ENCODE results near the gene SCN11A. TPM values are rescaled to one million over a fixed set of nuclear protein-coding genes. Genes with fewer than 3 reads are reported as not detected.

The SCN11A gene
- total RNA-seq: under 1 TPM; 0.08 to 0.11 TPM

DNA sequence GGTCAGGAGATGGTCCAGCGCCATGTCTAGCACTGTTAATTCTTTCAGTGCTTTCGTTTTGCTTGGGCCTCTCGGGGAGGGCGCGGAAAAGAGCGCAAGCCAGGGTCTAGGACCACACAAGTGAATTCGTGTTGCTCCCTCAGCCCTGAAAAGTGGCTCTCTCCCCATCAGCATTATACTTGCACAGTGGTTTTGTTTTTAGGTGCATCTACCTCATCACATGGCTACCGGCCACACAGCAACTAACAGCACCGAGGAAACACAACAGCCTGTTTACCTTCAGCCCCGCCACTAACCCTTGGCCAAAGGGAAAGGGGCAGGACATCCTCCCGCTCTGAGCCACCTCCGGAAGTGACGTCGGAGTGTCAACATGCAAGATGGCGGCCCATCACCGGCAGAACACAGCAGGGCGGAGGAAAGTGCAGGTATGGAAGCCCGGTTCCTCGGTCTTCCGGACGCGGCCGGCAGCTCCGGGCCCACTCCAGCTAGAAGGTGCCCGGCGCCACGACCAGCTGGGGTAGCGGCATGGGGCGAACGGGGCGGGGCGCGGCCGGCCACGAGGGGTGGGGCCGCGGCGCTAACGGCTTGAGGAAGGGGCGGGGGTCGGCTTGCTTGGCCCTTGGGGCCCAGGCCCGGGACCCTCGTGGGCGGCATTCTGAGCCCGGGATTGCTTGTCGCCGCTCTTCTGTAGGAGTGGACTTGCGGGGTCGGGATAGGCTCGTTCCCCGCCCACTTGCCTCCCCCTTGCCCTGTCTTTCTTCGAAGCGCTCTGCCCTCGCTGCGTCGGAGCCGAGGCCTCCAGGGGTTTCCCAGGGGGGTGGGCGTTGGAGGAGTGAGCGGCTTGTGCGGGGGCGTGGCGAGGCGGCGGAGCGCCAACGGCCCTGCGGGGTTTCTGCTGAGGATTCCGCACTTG is at the start of gene SCN11A, which contains the start of gene WDR48:
Gene SCN11A (minus strand): TSS at position 296 of the 913 bp plus-strand sequence. CDS start 101,582 bp downstream, outside the sequence.
Gene WDR48 (plus strand): TSS at position 368 of the 913 bp plus-strand sequence. CDS start 10 bp downstream, at position 378.
- Mint-ChIP-seq H3K36me3 (no peaks in the 10 kb centered on the region), H3K9me3 (no peaks in the 10 kb centered on the region), H3K4me1 (peaks cover 20% of the 10 kb centered on the region), H3K4me3 (peak within 1 kb of the TSS; percentile 92), H3K27ac (peak within 1 kb of the TSS; percentile 98), H3K27me3 (no peaks in the 10 kb centered on the region)
- POLR2A ChIA-PET: interaction anchor here (0.6 kb wide), 1 partner anchor 37 kb away, joined by 3 read pairs; no protein-coding TSS in a partner anchor
- DNase-seq (peak; percentile 87), ATAC-seq (ENCODE audit: low read depth) (peak; percentile 94)

DNA sequence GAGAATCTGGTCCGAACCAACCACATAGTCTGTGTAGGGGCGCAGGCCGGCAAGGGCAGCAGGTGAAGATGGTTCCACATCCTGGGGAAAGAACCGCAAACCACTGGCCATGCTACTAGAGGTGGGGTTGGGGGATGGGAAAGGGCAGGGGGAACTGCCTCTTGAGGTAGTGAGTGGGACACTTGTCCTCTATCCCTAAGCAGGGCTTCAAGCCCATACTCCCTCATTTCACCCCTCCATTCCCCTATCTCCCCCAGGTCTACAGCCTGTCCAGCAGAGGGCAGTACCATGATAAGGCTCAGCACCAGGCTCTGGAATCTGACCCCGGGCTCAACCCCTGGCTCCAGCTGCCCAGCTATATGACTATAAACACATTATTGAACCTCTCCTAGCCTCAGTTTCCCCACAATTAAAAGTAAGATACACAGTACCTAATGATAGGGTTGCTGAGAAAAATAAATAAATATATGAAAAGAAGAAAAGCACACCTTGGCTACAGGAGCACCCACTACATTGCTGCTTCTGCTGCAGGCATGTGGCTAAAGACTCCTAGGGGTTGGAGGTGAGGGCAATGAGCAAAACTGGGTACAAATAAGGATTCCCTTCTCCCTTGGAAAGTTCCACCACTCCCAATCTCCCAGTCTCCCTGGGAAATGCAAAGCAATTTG is 49.4 kb upstream of the SCN11A start:
- Mint-ChIP-seq H3K27ac (no peak overlapping the region), H3K4me1 (peaks cover 20% of the 10 kb centered on the region), H3K36me3 (peaks cover 1% of the 10 kb centered on the region), H3K9me3 (no peaks in the 10 kb centered on the region), H3K4me3 (no peak overlapping the region), H3K27me3 (peaks cover 5% of the 10 kb centered on the region)
- DNase-seq (no peak), ATAC-seq (ENCODE audit: low read depth) (peak; percentile 69)
- POLR2A ChIA-PET: no interaction called here

DNA sequence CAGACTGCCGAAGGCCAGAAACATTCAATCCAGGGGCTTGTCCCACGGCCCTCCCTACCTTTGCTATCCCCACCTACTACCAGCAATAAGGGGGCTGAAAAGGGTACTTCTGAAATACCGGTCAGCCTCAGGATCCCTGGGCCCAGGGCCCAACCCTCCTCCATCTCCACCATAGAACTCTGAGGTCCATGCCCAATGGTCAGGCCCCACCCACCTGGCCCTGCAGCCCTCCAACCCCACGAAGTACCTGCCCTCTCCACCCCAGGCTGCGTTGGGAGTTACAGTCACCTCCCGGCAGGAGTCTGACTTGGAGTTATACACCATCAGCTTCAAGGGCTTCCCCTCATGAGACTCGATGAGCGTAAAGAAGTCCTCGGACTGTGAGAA is 48.7 kb upstream of the SCN11A start:
- DNase-seq (no peak), ATAC-seq (ENCODE audit: low read depth) (no peak)
- Mint-ChIP-seq H3K36me3 (peaks cover 1% of the 10 kb centered on the region), H3K4me3 (no peak overlapping the region), H3K27ac (no peak overlapping the region), H3K4me1 (peaks cover 14% of the 10 kb centered on the region), H3K27me3 (no peaks in the 10 kb centered on the region), H3K9me3 (no peaks in the 10 kb centered on the region)
- POLR2A ChIA-PET: no interaction called here

DNA sequence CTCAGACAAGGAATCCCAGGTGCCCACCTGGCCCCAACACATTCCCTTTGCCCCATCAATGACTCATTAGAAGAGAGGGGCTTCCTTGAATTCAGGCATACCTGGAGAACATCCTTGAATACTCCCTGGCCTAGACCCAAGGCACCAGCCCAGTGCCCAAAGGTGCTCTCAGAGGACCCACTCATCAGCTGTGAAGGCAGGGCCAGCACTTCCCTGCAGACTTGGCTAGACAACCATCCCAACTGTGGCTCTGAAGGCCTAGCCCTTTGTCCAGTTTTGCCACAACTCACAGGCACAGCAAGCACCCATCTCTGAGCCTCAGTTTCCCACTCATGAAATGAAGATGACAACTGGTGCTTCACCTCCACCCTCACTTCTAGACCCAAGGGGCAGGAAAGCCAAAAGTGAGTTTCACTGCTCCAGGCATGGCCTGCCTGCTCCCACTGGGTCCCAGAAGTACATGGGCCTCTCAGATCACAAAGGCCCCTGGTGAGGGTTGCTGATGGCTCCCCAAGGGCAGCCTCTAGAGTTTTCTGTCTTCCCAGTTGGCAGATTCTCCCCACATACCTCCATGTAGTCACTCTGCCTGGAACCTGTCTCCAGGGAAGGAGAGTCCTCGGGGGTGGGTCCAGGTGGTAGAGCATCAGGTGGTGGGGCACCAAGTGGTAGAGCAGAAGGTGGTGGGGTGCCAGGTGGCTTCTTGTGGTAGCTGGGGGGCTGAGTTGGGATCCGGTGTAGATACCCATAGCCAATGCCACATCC is 48.2 kb upstream of the SCN11A start:
- Mint-ChIP-seq H3K9me3 (no peaks in the 10 kb centered on the region), H3K4me1 (peaks cover 9% of the 10 kb centered on the region), H3K36me3 (peaks cover 2% of the 10 kb centered on the region), H3K4me3 (no peak overlapping the region), H3K27ac (no peak overlapping the region), H3K27me3 (no peaks in the 10 kb centered on the region)
- no peak for ATAC-seq (ENCODE audit: low read depth)
- POLR2A ChIA-PET: no interaction called here
- no peak for DNase-seq

DNA sequence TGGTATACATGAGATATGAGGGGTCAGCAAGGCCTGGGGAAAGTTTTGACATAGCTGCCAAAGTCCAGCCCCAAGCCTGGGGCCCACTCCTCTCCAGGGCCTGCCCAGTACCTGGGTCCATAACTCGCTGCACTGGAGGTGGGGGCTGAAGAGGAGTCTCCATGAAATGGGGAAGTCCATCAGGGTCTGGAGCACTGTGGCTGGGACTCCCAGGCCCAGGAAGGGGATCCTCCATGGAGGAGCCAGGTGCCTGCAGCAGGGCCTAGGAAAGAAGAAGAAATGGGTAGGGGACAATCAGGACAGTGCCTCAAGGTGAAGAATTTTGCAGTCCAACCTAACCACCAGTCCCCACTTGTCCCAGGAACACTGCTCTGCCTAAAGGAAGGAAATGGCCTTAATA is 47.5 kb upstream of the SCN11A start:
- Mint-ChIP-seq H3K9me3 (no peaks in the 10 kb centered on the region), H3K4me1 (peaks cover 8% of the 10 kb centered on the region), H3K4me3 (no peak overlapping the region), H3K36me3 (peaks cover 5% of the 10 kb centered on the region), H3K27me3 (no peaks in the 10 kb centered on the region), H3K27ac (no peak overlapping the region)
- POLR2A ChIA-PET: no interaction called here
- ATAC-seq (ENCODE audit: low read depth): no peak
- no peak for DNase-seq

DNA sequence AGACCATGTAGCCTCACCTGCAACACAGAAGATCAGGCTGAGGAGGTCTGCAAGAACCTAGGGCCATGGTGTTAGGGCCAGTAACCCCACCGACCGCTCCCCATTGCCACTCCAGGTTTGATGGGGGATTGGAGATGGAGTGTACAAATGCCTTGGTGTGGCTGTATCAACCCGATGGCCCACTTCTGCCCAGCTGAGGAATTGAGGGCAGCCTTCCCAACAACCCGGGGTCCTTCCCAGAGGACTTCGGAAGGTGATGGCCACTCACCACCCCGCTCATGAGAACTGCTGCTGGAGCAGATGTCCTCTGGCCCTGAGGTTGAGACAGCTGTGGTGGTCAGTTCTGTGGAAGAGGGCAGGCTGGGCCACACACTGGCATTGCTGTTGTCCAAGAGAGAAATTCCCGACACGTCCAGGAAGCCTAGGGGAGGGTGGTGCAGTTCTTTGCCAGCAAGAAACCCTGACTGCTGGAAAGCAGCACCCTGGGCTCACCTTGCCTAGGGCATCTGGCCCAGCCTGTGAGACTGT is 46.8 kb upstream of the SCN11A start:
- ATAC-seq (ENCODE audit: low read depth) (no peak), DNase-seq (no peak)
- no peaks in the 10 kb centered on the region for H3K27me3 Mint-ChIP-seq
- no peak overlapping the region for H3K4me3 Mint-ChIP-seq
- peaks cover 9% of the 10 kb centered on the region for H3K36me3 Mint-ChIP-seq
- POLR2A ChIA-PET: no interaction called here
- no peak overlapping the region for H3K27ac Mint-ChIP-seq
- H3K9me3 Mint-ChIP-seq: no peaks in the 10 kb centered on the region
- peaks cover 6% of the 10 kb centered on the region for H3K4me1 Mint-ChIP-seq

DNA sequence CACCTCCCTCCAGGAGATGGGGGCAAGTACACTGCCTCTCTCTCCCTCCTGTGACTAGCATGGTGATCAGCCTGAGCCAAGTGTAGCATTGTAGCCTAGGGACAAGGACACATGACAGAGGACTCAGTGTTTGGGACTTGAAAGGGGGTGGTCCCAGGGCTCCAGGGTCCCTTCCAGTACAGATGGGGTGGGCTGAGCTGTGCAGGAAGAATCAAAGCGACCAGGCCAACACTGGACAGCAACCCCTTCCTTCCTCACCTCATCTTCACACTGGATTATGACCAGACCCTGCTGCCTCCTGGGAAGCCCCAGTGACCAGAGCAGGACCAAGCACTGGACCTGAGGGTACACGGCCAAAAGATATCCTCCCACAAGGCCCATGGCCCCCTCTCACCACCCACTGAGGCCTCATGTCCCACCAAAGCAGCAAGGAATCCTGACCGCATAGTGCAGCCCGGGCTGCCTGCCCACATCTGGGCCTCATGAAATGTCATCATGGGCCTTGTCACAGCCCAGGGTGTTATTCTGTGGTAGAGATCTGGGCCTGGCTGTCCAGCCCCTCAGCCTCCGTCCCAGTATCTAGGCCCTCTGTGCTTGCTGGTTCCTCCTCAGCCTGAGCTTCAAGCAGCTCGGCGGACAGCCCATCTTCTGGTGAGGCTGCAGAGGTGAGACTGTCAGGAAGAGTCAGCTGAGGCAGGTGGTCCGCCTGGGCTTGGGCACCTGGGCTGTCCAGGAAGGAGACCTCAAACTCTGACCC is 46.1 kb upstream of the SCN11A start:
- H3K36me3 Mint-ChIP-seq: peaks cover 10% of the 10 kb centered on the region
- no peaks in the 10 kb centered on the region for H3K9me3 Mint-ChIP-seq
- peaks cover 4% of the 10 kb centered on the region for H3K4me1 Mint-ChIP-seq
- H3K27ac Mint-ChIP-seq: no peak overlapping the region
- DNase-seq (no peak), ATAC-seq (ENCODE audit: low read depth) (no peak)
- no peaks in the 10 kb centered on the region for H3K27me3 Mint-ChIP-seq
- H3K4me3 Mint-ChIP-seq: no peak overlapping the region
- POLR2A ChIA-PET: no interaction called here

DNA sequence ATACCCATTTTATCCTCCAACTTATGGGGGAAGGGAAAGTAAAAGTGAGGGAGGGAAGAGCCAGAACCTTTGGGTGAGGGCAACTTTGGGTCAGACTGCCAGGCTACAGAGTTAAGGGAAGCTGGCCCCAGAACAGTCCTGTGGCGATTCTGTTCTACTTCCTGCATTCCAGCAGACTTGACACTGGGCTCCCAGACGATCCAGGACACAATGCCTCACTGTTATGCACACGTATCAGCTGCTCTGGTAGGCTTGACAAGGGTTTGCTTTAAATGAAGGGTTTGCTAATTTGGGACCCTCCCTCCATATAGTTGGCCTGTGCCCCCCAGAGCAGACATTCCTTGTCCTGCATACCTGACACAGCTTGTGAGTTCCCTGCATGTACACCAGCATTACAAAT is 45.0 kb upstream of the SCN11A start:
- Mint-ChIP-seq H3K27me3 (no peaks in the 10 kb centered on the region), H3K36me3 (peaks cover 17% of the 10 kb centered on the region), H3K4me3 (no peak overlapping the region), H3K9me3 (no peaks in the 10 kb centered on the region), H3K27ac (no peak overlapping the region), H3K4me1 (peaks cover 2% of the 10 kb centered on the region)
- POLR2A ChIA-PET: no interaction called here
- ATAC-seq (ENCODE audit: low read depth) (no peak), DNase-seq (no peak)

DNA sequence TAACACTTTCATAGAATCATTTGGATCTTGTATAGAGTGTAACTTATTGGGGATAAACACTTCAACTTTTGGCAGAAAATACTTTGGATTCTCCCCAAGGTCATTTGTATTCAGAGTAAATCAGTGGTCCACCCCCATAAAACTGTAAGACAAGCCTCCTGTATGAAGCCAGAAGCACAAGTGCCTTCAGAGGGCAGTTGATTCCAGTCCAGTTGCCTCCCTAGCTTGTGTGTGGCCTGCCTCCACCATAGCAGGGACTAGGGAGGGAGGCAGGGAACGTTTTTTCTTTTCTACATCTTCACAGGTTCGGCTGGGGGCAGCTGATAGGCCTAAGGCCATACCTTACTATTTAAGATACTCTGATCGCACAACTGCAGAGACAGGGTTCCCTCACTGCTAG is 44.0 kb upstream of the SCN11A start:
- Mint-ChIP-seq H3K4me1 (peaks cover 2% of the 10 kb centered on the region), H3K4me3 (no peak overlapping the region), H3K27me3 (no peaks in the 10 kb centered on the region), H3K36me3 (peaks cover 17% of the 10 kb centered on the region), H3K9me3 (no peaks in the 10 kb centered on the region), H3K27ac (no peak overlapping the region)
- no peak for DNase-seq
- POLR2A ChIA-PET: no interaction called here
- no peak for ATAC-seq (ENCODE audit: low read depth)

DNA sequence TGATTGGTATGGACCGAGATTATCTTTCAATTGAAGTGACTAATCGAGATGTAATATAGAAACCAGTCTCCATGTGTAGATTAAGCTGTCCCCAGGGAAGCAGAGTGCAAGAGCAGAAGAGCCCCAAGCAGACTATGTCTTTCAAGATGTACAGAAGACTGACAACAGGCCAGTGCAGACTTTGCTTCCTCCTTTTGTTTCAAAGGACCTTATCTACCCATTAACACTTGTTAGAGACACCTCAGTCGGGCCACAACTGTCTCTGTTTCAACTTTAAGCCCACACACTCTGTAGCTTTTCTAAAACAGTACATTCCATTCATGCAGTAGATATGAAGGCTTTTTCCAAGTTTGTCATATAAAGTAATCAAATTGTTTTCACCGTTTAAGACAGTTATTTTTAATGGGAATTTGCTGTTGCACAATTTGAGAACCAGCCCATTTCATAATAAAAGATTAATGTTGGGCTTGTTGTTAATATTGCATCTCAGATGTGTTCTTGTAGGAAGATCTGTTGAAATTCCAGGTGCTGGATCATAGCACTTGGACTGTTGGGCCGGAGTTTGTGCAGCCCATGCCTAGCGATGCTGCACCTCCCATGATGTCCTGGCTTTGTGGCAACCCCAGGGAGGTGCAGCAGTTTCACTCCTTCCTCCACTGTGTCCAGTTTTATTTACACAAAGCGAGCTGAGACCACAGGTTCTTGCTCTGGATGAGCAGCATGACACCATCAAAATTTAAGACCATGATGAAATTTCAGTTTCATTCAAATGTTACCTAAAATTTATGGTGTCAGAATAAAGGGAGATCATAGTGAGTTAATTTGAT is 43.3 kb upstream of the SCN11A start:
- Mint-ChIP-seq H3K36me3 (peaks cover 17% of the 10 kb centered on the region), H3K4me3 (no peak overlapping the region), H3K27ac (no peak overlapping the region), H3K4me1 (peaks cover 3% of the 10 kb centered on the region), H3K9me3 (no peaks in the 10 kb centered on the region), H3K27me3 (no peaks in the 10 kb centered on the region)
- DNase-seq (no peak), ATAC-seq (ENCODE audit: low read depth) (no peak)
- POLR2A ChIA-PET: no interaction called here

DNA sequence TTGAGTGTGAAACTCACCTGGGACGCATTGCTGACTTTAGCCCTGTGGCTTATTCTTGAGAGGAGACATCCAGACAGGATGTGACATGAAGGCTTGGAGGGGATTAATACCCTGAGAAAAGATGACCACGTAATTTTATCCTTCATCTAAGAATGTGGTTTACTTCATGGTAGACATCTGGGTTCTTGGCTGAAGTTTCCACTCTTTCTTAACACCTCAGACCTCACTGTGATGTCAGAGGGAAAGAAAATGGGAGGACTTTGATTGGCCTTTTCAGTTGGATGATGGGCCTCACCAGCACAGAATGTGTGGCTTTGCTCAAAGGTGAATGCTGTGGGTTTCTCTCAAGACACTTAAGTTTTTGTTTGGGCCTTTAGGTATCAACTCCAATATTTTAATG is 39.2 kb upstream of the SCN11A start:
- no peaks in the 10 kb centered on the region for H3K27me3 Mint-ChIP-seq
- H3K4me1 Mint-ChIP-seq: peaks cover 3% of the 10 kb centered on the region
- peaks cover 15% of the 10 kb centered on the region for H3K36me3 Mint-ChIP-seq
- H3K9me3 Mint-ChIP-seq: no peaks in the 10 kb centered on the region
- ATAC-seq (ENCODE audit: low read depth): peak; percentile 36
- DNase-seq: no peak
- H3K27ac Mint-ChIP-seq: no peak overlapping the region
- no peak overlapping the region for H3K4me3 Mint-ChIP-seq
- POLR2A ChIA-PET: no interaction called here

DNA sequence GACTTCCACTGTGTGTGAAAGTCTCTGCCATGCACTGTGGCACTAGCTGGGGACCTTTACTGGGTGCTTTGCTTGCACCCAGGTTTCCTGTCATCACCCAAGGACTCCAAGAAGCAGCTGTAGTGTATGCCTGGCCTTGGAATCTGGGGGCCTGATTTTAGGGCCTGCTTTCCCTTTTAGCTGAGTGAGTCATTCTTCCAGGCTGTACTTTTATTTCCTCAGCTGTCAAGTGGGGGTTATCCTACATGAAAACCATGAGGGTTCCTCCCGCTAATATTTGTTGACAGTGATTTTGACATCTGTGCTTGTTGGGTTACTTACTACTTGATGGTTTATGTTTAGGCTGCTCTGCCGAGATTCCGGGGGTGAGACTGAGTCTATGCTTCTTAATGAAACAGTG is 37.1 kb upstream of the SCN11A start:
- no peaks in the 10 kb centered on the region for H3K9me3 Mint-ChIP-seq
- no peak overlapping the region for H3K27ac Mint-ChIP-seq
- H3K27me3 Mint-ChIP-seq: no peaks in the 10 kb centered on the region
- peaks cover 3% of the 10 kb centered on the region for H3K4me1 Mint-ChIP-seq
- DNase-seq (no peak), ATAC-seq (ENCODE audit: low read depth) (no peak)
- no peak overlapping the region for H3K4me3 Mint-ChIP-seq
- POLR2A ChIA-PET: interaction anchor here (0.7 kb wide), 1 partner anchor 37 kb away, joined by 3 read pairs; the partner anchor contains the start of genes SCN11A and WDR48
- H3K36me3 Mint-ChIP-seq: peaks cover 12% of the 10 kb centered on the region
